GM12874 (cell line): ENCODE results near the gene MAZ.

Source experiments
- CTCF ChIP-seq: IDR thresholded peaks from 2 replicates; pipeline ENCODE4 v1.5.1; 2011; ENCODE audit warnings: low read depth, mild to moderate bottlenecking, control low read depth, low read length, moderate library complexity; ENCODE audit not compliant: insufficient read depth

MAZ gene

GRCh38 chr16:29821643-29822115 is 15.3 kb downstream of the MAZ start:
- TF ChIP-seq CTCF, result no peak

GRCh38 chr16:29824589-29825144 is 18.3 kb downstream of the MAZ start:
- no peak for TF ChIP-seq CTCF

- no peak for TF ChIP-seq CTCF
Observed at GRCh38 chr16:29825145-29826044, 19.1 kb downstream of the MAZ start.

GRCh38 chr16:29826342-29826695 is 20.0 kb downstream of the MAZ start:
- TF ChIP-seq CTCF, result no peak

GRCh38 chr16:29830774-29831173 is 24.4 kb downstream of the MAZ start:
- no peak for TF ChIP-seq CTCF

GRCh38 chr16:29831490-29831889 is 25.2 kb downstream of the MAZ start:
- no peak for TF ChIP-seq CTCF

- no peak for TF ChIP-seq CTCF
Observed at GRCh38 chr16:29834079-29834478, 27.8 kb downstream of the MAZ start.
